HL-60 (cell line): ENCODE measurements around the gene GLP1R.

Experiments
- CTCF ChIP-seq: IDR thresholded peaks from one replicate; pipeline ENCODE4 v1.5.1; 2011; ENCODE audit warnings: low read length, control low read depth, inconsistent platforms; ENCODE audit not compliant: insufficient read depth
- GABPA ChIP-seq: IDR thresholded peaks from 2 replicates; pipeline ENCODE4 v1.6.1; 2012; ENCODE audit warnings: low read depth
- POLR2AphosphoS5 ChIP-seq: IDR thresholded peaks from 2 replicates; pipeline ENCODE4 v1.6.1; 2012; ENCODE audit warnings: low read depth
- REST ChIP-seq: IDR thresholded peaks from 2 replicates; pipeline ENCODE4 v1.6.1; 2012; ENCODE audit warnings: low read depth; ENCODE audit not compliant: insufficient replicate concordance

DNA sequence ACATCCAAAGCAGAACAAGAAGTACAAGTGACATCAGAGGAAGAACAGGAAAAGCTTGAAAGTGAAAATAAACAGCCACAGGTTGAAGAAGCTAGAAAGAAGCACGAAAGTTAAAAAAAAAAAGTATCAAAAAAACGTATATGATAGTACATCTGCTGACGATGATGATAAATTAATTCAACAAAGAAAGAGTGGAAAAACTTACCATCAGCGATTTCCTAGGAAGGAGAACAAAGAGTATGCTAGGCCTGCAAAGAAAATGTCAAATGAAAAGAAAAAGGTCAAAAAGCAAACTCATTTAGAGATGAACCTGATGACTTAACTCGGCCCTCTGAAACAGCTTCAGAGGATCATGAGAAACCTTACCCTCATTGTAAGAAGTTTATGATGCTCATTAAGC, 62.7 kb downstream of the GLP1R start:
- TF ChIP-seq CTCF (no peak), POLR2AphosphoS5 (no peak), REST (no peak), GABPA (no peak)
